Islet of Langerhans (tissue), 1 donor: ENCODE data around the gene ATAD3C.
"Not testable (repeated sequence)": the region's sequence is repeated elsewhere in the genome, so short reads cannot be mapped to it uniquely, and the experiment has no call there.

Experiments used
- FAIRE-seq: peaks from one replicate; lab custom pipeline; 2011; peaks lifted over from hg19 to GRCh38; lab: Jason Lieb, UNC

ATAD3C gene, protein sequence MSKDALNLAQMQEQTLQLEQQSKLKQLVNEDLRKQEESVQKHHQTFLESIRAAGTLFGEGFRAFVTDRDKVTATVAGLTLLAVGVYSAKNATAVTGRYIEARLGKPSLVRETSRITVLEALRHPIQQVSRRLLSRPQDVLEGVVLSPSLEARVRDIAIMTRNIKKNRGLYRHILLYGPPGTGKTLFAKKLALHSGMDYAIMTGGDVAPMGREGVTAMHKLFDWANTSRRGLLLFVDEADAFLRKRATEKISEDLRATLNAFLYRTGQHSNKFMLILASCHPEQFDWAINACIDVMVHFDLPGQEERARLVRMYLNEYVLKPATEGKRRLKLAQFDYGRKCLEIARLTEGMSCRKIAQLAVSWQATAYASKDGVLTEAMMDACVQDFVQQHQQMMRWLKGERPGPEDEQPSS

DNA sequence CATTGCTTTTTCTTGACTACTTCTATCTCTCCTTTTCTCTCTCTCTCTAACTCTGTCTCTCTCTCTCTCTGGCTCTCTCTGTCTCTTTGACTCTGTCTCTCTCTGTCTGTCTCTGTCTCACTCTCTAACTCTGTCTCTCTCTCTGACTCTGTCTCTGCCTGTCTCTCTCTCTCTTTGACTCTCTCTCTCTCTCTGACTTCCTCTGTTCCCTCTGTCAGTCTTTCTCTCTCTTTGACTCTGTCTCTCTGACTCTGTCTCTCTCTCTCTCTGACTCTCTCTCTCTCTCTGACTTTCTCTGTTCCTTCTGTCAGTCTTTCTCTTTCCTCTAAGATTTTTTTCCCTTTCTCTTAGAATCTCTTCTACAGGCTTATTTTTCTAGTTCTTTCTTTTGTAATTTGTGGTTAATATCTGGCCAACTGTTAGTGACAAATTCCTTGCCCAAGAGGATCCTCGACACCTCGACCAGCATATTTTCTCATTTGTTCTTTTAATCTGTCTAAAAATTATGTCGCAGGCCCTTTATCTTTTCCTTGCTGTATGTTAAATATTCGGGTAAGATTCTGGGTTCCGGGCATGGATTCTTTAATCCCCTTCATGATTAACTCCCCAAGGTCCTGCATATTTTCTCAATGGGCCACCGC is at the start of gene ATAD3C:
ATAD3C (plus strand) TSS at position 591 of the 641 bp plus-strand sequence. CDS start 995 bp downstream, outside the sequence.
- no peak for FAIRE-seq

DNA sequence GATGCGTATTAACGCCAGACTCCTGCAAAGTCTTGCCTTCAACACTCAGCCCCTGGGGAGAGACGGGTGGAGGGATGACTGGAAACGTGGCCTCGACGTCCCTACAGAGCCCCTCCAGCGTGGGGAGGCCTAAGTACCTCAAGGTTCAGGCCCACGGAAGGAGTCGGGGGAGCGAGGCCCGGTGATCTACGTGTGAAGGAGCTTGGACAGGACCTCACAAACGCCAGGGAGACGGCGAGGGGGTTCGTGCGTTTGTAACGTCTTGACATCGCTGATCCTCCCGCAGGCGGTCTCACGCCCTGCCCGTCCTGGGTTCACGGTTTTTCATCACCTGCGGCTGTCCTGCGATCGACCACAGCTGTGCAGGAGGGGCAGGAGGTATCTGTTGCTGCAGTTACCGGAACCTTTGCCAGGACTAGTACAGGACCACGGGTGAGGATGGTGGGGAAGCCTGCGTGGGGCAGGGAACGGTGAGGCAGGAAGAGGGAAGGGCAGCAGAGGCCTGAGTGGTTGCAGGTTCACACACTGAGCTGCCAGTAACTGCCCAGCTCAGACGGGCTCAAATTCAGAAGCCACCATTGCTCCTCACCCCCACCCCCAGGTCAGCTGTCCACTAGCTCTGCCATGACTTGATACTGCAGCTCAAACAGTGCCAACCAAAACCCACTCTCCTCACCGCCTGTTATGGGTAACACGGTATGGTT is 49.5 kb upstream of the ATAD3C start:
- no peak for FAIRE-seq

DNA sequence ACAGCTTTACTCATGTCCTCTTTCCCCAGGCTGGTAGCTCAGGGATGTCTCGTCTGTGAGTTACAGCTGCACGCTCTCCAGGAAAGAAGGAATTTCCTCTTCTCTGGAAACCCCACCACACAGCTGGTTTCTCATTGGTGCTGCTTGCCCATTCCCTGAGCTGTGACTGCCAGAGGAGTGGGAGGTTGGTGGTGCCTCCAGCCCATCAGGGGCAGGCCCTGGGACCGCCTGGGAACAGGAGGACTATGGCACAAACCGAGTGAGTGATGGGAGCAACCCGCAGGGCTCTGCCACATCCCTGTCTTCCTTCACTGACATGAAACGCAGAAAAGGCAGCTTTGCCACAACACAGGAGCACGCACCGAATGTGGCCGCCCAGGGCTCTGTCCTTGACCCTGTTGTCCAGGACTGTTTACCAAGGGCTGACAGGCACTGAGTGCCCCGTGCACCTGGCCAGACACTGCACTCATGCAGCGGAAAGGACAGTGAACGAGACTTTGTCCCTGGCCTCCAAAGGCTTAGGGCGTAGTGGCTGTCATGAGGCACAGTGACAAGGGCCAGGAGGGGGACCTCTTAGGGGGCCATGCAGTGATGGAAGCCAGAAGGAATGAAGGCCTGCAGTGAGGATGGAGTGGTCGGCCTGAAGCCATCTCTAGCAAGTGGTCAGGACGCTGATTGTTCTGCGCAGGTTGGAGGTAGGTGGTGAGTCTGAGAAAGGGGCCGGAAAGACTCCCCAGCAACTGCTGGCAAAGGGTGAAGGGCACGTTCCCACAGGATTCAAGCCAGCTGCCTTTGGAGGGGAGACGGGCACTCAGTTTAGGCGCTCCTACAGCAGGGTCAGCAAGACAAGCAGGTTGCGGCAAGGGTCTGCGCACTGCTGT is 48.7 kb upstream of the ATAD3C start:
- no peak for FAIRE-seq

DNA sequence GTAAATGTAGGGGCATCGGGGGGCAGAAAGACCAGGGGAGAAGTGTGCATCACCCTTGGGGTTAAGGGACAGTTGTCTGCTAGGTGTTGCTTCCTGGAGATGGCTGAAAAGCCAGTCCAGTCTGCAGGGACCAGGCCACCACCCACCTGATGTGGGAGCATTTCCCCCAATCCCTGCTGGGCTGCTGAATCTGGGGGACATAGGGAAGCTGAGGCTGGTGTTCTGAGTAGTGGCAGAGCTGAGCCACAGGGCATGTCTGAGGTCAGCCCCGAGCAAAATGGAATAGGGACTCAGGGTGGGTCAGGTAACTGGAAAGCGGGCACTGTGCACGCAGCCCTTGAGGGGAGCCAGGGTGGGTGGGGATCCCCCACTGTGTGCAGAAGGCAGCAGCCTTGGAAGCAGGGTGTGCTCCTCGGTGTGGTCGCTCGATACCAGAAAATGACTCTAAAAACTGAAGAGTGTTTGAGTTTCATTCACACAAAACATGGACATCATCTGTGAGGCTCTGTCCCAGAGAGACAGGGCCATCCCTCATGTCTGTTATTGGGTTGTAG is 48.0 kb upstream of the ATAD3C start:
- no peak for FAIRE-seq

DNA sequence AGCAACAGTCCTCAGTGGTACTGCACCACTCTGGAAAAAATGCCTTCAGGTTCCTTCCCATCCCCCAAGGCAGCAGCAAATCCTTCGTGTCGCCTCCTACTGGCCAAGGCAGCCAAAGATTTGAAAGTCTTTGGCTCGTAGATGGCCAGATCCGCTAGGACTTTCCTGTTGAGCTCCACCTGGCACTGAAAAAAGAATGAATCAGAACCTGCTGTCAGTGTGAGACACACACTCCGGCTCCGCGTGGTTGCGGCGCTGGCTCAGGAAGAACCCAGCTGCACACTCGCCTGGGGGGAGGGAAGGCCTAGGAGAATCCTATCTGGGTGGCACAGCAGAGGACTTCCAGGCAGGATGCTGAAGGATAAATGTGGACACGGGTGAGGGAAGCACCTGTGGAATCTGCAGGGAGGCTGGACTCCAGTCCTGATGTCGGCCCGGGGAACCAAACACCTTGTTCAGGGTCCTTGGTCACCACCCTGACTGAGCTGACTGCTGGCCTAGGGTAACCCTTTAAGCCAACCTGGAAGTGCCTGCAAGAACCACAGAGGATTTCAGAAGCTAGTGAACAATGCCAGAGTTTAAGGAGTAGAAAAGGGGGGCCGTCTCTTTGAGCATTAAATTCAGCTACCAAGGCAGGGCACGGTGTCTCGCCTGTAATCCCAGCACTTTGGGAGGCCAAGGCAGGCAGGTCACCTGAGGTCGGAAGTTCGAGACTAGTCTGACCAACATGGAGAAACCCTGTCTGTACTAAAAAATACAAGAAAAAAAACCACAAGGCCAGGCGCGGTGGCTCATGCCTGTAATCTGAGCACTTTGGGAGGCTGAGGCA is 47.2 kb upstream of the ATAD3C start:
- FAIRE-seq = no peak

DNA sequence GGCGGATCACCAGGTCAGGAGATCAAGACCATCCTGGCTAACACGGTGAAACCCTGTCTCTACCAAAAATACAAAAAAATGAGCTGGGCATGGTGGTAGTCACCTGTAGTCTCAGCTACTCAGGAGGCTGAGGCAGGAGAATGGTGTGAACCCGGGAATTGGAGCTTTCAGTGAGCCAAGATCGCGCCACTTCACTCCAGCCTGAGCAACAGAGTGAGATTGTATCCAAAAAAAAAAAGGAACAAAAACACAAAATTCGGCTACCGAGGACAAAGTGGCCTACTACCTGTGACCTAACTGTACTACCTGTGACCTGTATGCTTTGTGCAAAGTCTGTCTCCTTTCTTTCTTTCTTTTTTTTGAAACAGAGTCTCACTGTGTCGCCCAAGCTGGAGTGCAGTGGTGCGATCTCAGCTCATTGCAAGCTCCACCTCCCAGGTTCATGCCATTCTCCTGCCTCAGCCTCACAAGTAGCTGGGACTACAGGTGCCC is 46.5 kb upstream of the ATAD3C start:
- FAIRE-seq = not testable (repeated sequence)

DNA sequence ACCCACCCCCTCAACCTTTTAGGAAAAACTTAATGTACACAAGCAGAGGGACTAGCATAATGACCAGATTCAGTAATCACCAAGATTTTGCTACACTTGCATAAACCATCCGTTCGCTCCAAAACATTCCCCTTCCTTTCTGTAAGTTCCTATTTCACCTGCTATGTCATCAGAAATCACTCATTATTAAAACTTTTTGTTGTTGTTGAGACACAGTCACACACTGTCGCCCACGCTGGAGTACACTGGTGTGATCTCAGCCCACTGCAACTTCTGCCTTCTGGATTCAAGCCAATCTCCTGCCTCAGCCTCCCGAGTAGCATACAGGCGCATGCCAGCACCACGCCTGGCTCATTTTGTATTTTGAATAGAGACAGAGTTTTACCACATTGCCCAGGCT is 45.8 kb upstream of the ATAD3C start:
- FAIRE-seq = no peak

DNA sequence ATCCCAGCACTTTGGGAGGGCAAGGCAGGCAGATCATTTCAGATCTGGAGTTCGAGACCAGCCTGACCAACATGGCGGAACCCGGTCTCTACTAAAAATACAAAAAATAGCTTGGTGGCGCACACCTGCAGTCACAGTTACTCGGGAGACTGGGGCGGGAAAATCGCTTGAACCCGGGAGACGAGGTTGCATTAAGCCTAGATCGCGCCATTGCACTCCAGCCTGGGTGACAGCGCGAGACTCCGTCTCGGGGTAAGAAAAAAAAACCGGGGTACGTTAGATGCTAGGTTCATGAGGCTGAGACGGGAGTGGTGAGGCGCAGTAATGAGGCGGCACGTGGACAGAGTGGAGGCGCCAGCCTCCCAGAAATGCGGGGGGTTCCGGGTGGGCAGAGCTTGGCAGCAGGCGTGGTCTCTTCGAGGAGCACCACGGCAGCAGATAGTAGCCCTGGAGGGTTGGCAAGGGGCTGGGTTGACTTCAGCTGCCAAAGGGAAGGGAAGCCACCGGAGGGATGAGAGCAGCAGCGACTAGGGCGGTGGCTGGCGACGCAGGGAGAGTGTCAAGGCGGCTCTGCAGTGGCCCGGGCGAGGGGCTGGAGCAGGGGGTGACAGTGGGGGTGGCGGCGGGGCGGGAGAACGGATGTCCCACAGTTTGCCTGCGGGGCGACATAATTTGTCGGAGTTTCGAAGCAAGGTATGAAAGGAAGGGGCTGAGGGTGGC is 43.2 kb upstream of the ATAD3C start:
- no peak for FAIRE-seq

DNA sequence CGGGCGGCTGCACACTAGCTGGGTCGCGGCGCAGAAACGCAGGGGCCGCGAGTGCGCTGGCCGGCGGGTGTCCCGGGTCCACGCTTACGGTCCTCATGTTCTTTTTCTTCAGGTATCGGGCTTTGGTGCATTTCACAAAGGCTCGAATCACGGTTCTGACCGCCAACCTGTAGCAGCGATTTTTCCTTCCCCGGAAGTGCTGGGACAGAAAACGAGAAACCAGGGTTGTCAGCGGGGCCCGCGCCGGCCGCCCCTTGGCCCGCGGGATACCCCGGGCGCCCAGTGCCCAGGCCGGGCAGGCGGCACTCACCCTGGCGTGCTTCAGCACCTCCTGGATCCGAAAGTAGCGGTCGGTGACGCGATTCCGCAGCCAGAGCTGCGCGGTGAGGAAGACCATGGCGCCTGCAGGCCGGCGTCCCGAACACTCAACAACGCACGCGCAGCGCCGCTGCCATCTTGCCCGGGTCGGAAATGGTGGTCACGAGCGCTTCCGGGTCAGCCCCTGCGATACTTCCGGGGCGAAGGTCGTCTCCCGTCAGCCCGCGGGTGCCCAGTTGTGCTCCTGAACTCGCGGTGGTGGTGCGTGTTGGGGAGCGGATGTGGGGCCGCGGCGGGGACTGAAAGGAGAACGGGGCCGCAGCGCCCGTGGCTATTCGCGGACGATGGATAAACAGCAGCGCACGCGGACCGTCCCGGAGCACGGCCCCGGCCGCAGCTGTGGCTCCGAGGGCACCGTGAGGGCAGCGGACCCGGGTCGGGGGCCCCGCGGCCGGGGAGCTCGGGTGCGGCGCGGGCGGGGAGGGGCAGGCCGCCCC is 42.5 kb upstream of the ATAD3C start, which contains the start of gene MRPL20:
MRPL20 (minus strand) TSS at position 473 of the 815 bp plus-strand sequence; CDS start at position 397, 76 bp downstream.
- FAIRE-seq = no peak

DNA sequence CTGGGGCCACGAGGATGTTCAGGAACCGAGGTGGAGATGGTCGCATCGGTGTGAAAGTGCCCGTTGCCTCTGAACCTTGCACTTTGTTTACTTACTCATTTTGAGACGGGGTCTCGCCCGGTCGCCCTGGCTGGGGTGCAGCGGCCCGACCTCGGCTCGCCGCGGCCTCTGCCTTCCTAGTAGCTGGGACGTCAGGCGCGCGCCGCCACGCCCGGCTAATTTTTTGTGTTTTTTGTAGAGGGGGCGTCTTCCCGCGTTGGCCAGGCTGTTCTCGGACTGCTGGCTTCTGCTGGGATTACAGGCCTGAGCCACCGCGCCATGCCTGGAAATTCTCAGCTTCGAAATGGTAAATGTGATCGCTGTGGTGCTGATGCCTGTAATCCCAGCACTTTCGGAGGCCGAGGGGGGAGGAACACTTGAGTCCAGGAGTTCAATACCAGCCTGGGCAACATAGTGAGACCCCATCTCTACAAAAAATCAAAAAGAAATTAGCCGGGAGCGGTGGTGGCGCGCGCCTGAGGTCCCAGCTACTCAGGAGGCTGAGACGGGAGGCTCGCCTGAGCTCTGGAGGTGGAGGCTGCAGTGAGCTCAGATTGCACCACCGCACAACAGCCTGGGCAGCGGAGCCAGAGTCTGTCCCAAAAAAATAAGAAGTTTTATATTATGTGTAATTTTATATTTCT is 41.7 kb upstream of the ATAD3C start:
- FAIRE-seq = no peak

DNA sequence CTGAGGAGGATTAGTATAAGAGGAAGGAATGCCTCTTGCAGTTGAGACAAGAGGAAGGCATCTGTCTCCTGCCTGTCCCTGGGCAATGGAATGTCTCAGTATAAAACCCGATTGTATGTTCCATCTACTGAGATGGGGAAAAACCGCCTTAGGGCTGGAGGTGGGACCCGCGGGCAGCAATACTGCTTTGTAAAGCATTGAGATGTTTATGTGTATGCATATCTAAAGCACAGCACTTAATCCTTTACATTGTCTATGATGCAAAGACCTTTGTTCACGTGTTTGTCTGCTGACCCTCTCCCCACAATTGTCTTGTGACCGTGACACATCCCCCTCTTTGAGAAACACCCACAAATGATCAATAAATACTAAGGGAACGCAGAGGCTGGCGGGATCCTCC is 39.3 kb upstream of the ATAD3C start:
- FAIRE-seq = not testable (repeated sequence)

DNA sequence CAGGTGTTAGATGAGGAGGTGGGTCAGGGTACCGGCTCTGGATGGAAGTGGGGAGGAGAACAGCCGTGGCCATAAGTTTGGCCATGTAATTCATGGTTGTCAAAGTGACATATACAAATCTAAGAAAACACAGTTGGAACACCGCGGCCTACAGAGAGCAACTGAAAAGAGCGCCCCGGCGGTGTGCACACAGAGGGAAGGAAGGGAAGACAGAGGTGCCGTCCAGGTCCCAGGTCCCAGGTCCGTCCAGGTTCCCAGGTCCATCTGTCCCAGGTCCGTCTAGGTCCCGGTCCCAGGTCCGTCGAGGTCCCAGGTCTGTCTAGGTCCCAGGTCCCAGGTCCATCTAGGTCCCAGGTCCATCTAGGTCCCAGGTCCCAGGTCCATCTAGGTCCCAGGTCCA is 37.9 kb upstream of the ATAD3C start:
- FAIRE-seq = no peak

DNA sequence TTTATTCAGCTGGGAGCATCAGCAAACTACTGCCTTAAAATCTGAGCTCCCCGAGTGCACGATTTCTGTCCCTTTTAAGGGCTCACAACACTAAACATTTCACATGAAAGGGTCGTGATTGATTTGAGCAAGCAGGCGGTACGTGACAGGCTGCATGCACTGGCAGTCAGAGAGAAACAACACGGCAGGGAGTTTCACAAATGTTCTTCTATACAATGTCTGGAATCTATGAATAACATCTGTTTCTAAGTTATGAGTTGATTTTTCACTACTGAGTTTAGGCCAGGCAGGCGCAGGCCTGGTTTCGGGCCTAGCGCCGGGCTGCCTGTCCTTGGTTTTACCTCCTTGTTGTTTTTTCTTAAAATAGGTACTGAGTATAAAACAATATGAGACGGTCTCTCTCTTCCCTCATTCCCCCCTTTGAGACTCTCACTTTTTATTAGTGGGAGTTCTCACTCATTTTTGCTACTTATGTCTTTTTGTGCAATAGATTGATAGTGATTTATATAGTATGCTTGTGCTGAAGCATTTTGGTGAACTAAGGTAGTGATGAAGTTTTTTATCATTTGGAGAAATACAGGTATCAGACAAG is 37.1 kb upstream of the ATAD3C start:
- FAIRE-seq = not testable (repeated sequence)

DNA sequence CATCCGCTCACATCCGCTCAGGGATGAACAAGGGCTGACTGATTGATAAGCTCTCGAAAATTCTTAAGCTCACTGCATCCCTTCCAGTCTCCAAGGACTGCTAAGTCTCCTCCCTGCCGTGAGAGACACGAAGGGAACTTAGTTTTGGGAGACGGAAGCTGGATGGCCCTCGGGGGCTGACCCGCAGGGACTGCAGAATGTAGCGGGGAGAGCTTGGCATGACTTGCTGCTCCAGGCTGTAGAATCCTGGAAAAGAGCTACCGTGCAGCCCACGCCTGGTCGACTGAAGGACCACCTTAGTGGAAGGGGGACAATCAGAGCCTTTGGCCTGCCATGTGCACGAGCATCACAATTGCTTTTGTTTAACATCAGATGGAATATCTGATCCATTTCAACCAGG is 33.7 kb upstream of the ATAD3C start:
- FAIRE-seq = no peak

DNA sequence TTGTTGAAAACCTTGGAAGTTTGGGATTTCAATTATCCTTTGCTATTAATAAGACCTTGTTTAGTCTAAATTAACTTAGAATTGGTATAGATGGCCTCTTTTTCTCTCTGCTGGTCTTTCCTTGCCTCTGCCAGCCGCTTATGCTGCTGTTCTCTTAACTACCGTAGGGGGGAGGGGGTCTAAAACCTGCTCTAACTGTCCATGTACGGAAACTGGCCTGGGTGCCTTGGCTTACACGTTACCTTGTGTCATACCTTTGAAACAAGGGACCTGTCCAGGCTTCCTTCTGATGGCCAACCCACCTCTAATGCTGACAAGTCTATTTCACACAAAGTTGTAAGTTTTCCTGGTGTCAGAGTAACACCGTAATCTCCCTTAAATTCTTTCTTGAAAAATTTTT is 32.1 kb upstream of the ATAD3C start:
- FAIRE-seq = not testable (repeated sequence)

DNA sequence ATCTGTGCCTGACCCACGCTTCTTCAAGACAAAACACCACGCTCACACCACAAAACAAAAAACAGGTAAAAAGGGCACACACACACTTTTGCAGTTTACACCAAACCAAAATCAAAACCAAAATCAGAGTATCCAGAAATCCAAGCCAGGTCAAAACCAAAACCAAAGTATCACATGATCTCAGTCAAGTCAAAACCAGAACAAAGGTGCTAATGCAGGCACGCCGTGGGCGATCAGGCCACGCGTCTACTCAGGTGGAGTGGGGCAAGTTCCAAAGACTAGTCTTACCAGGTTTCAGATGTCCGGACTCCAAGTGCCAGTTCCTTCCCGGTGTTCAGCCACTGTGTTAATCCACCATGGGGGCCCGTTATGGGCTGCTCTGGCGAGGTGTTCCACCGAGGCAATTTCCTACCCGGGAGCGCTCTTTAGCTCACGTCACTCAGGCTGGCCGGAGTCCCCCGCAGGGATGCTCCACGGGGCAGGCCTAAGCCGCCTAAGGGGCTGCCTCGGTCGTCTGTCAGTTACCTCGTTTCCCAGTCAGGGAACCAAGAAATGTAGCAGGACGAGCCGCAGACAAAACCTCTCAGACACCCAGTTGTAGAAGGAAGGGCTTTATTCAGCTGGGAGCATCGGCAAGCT is 31.5 kb upstream of the ATAD3C start:
- not testable (repeated sequence) for FAIRE-seq
